Measurements from ENCODE around the gene HDGFL2.

Gene HDGFL2

GRCh38 chr19:4472174-4472974 is at the start of gene HDGFL2:
Gene HDGFL2 (plus strand): TSS chr19:4472297. CDS start chr19:4472351, 54 bp downstream.
- no peak for DNase-seq (ENCODE audit: low read depth in 2 of 2)

GRCh38 chr19:4423416-4424126 is 48.5 kb upstream of the HDGFL2 start:
- no peak for DNase-seq (ENCODE audit: low read depth in 2 of 2)

GRCh38 chr19:4425537-4425936 is 46.6 kb upstream of the HDGFL2 start:
- no peak for DNase-seq (ENCODE audit: low read depth in 2 of 2)

- no peak for DNase-seq (ENCODE audit: low read depth in 2 of 2)
Measured at GRCh38 chr19:4428326-4428975, 43.6 kb upstream of the HDGFL2 start.

- DNase-seq (ENCODE audit: low read depth in 2 of 2) = no peak
Measured at GRCh38 chr19:4429256-4429655, 42.8 kb upstream of the HDGFL2 start.

GRCh38 chr19:4429771-4430171 is 42.3 kb upstream of the HDGFL2 start:
- no peak for DNase-seq (ENCODE audit: low read depth in 2 of 2)

- DNase-seq (ENCODE audit: low read depth in 2 of 2) = no peak
Measured at GRCh38 chr19:4430760-4431159, 41.3 kb upstream of the HDGFL2 start.

- no peak for DNase-seq (ENCODE audit: low read depth in 2 of 2)
Measured at GRCh38 chr19:4431296-4431695, 40.8 kb upstream of the HDGFL2 start.

- no peak for DNase-seq (ENCODE audit: low read depth in 2 of 2)
Measured at GRCh38 chr19:4431808-4432674, 40.1 kb upstream of the HDGFL2 start.

GRCh38 chr19:4432918-4433506 is 39.1 kb upstream of the HDGFL2 start:
- no peak for DNase-seq (ENCODE audit: low read depth in 2 of 2)

GRCh38 chr19:4434391-4434790 is 37.7 kb upstream of the HDGFL2 start:
- no peak for DNase-seq (ENCODE audit: low read depth in 2 of 2)

- DNase-seq (ENCODE audit: low read depth in 2 of 2) = no peak
Measured at GRCh38 chr19:4436231-4436630, 35.9 kb upstream of the HDGFL2 start.

GRCh38 chr19:4437103-4437502 is 35.0 kb upstream of the HDGFL2 start:
- no peak for DNase-seq (ENCODE audit: low read depth in 2 of 2)

GRCh38 chr19:4439243-4439642 is 32.9 kb upstream of the HDGFL2 start:
- no peak for DNase-seq (ENCODE audit: low read depth in 2 of 2)

- DNase-seq (ENCODE audit: low read depth in 2 of 2) = no peak
Measured at GRCh38 chr19:4441994-4442818, 29.9 kb upstream of the HDGFL2 start.

GRCh38 chr19:4442819-4443146 is 29.3 kb upstream of the HDGFL2 start:
- DNase-seq (ENCODE audit: low read depth in 2 of 2) = no peak

- no peak for DNase-seq (ENCODE audit: low read depth in 2 of 2)
Measured at GRCh38 chr19:4443188-4443587, 28.9 kb upstream of the HDGFL2 start.

GRCh38 chr19:4443966-4444764 is 27.9 kb upstream of the HDGFL2 start:
- DNase-seq (ENCODE audit: low read depth in 2 of 2) = no peak

All from stimulated activated CD8-positive, alpha-beta memory T cell treated with anti-CD3 and anti-CD28 coated beads, Interleukin-7, amount 100 ng/mL, for 4 hours (primary cell).